ENCODE measurements around the gene CT45A1.
"Not testable (repeated sequence)": the region's sequence is repeated elsewhere in the genome, so short reads cannot be mapped to it uniquely, and the experiment has no call there.

Gene CT45A1

DNA sequence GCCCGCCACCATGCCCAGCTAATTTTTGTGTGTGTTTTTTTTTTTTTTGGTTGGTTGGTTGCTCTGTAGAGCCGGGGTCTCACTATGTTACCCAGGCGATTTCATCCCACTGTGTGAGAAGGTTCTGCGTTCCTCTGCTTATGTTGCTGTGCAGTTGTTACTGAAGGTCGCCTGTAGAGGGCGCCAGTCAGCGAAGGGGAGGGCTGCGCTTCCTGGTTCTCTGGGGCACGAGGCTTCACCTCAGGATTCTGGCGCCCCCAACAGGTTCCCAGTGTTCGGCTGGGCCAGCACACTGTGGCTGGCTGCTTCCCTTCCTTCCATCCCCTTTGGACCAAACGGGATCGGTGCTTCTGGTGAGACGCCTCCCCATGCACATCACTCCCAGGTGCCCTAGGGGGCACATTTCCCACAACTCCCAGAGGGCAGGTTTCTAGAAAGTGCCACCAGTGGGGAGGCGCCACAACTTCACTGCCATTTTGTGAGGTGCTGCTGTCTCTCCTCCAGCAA is at the start of gene CT45A1:
CT45A1 (plus strand) TSS at position 457 of the 507 bp plus-strand sequence. CDS start 5,302 bp downstream, outside the sequence.
- DNase-seq: not testable (repeated sequence)

DNA sequence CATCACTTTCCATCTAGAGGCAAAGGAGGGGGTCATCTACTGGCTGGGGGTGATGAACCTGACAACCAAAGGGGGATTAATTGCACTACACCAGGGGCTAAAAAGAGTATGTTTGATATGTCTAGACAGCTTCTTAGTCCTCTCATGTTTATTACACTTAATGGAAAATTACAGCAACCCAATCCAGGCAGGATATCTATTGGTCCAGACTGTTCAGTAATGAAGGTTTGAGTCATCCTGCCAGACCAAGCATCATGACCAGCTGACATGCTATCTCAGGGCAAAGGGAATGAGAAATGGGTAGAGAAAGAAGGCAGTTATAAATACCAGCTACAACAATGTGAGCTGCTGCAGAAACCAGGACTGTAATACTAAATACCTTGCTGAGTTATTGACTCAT is 40.5 kb upstream of the CT45A1 start:
- not testable (repeated sequence) for DNase-seq

DNA sequence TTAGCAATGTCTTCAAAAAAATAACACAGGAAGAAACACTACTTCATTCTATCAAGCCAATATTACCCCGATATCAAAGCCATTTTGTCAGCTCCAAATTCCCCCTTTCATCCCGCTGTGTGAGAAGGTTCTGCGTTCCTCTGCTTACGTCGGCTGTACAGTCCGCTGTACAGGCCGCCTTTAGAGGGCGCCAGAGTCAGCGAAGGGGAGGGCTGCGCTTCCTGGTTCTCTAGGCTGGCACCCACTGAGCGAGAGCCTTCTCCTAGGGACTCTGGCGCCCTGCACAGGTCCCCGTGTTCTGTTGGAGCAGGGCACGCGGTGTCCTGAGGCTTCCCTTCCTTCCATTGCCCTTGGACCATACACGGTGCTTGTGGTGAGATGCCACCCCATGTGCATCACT is 25.3 kb upstream of the CT45A1 start:
- DNase-seq: no peak

GRCh38 chrX:135695471-135695870 is 18.0 kb upstream of the CT45A1 start:
- no peak for DNase-seq

GRCh38 chrX:135697601-135698000 is 15.8 kb upstream of the CT45A1 start:
- no peak for DNase-seq

DNA sequence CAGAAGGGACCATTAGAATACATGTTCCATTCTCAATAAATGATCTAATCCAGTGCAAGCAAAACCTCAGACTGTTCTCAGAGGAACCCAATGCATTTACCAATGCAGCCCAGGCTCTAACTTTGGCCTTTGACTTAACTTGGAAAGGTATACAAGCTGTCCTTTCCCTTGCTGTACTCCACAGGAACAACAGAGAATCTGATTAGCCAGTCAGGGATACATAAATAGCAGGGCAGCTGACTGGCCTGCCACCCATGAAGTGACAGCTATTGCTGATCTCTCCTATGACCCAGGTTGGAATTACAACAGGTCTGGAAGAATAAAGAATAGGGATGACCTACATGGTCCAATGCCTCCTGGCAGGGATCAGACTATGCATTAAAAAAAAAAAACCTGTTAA is 14.5 kb upstream of the CT45A1 start:
- no peak for DNase-seq

GRCh38 chrX:135707880-135708279 is 5.6 kb upstream of the CT45A1 start:
- DNase-seq: no peak

DNA sequence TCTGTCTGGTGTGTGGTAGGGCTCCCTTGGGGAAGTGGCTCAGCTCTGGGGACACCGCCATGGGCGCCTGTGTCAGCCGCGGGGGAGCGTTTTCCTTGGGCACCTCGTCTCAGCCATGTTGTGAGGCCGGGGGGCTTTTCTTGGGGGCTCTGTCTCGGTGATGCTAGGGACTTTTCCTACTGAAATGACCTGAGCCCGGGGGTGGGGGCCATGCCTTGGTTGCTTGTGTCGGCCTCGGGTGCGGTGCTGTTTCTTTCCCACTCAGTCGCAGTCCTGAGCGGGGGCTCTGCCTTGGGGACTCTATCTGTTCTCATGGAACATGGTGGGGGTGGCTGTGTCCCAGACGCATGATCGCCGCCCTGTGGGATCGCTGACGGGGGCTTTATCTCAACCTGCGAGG is 356 bp downstream of the CT45A1 start:
- DNase-seq: no peak

DNA sequence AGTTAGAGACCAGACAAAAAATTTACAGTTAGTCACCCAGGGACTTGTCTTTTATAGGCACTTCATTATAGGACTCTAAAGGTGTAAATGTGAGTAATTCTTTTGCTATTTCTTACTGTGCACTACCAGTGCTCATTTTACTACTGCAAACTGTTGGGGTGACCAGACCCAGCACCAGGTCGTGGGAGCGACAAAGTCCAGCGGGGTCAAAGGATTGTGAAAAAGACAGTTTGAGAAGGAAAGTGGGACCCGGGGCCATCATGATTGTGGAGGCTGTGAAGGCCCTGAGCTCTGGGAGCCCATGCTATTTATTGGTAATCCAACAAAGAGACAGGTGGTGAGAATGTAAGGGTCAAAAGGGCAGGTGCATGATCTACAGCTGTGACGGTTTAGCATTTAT is 21.2 kb downstream of the CT45A1 start:
- DNase-seq: not testable (repeated sequence)

- DNase-seq: peak; percentile 6
These were observed 24.1 kb downstream of the CT45A1 start for GRCh38 chrX:135737366-135738071.

- DNase-seq: peak; percentile 25
These were observed 27.3 kb downstream of the CT45A1 start for GRCh38 chrX:135740681-135741149.

GRCh38 chrX:135741192-135741715 is 27.8 kb downstream of the CT45A1 start:
- no peak for DNase-seq

DNA sequence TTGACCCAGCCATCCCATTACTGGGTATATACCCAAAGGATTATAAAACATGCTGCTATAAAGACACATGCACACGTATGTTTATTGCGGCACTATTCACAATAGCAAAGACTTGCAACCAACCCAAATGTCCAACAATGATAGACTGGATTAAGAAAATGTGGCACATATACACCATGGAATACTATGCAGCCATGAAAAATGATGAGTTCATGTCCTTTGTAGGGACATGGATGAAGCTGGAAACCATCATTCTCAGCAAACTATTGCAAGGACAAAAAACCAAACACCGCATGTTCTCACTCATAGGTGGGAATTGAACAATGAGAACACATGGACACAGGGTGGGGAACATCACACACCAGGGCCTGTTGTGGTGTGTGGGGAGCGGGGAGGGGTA is 31.3 kb downstream of the CT45A1 start:
- DNase-seq: not testable (repeated sequence)

GRCh38 chrX:135768091-135768490 is 54.7 kb downstream of the CT45A1 start, which contains the start of gene CT45A3:
TSS of gene CT45A3 (minus strand) at chrX:135768191. CDS start at chrX:135764444, 3,747 bp downstream.
- not testable (repeated sequence) for DNase-seq

All from CD4-positive, alpha-beta T cell treated with Interleukin-21 for 1 hour (primary cell).